Lower leg skin (tissue), 3 donors: ENCODE data around the gene RHOJ.

Experiments used
- POLR2A ChIP-seq, 2 donors: fragments of 450-650 bp; IDR thresholded peaks; one replicate each; pipeline ENCODE4 v1.6.1; 2016 to 2017; ENCODE audit warnings: antibody characterized with exemption in 2 of 2, mild to moderate bottlenecking in 1 of 2, moderate library complexity in 1 of 2
- TF ChIP-seq, protein P1 (sequence below), 3 donors: fragments of 450-650 bp; IDR thresholded peaks; one replicate each; pipeline ENCODE4 v1.5.1; 2016; ENCODE audit warnings: antibody characterized with exemption in 3 of 3, mild to moderate bottlenecking in 3 of 3, moderate library complexity in 2 of 3

DNA sequence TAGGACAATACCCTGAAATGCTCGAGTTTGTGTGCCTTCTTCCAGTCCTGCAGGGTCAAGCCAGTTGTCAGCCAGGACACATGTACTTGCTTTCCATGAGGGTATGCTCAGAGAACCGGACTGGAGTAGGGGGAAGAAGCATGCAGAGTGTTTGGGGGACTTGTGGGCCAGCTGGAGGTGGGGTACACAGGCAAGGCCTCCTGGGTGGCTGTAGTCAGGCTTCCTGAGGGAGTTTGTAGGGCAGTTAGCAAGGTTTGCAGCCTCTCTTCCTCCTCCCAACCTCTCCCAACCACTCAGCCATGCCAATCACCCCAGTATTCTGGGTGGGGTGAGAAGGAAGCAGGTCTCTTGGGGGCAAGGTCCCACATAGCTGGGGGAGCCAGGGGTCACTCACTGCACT lies 47.0 kb upstream of the RHOJ start:
- TF ChIP-seq, protein P1, sequence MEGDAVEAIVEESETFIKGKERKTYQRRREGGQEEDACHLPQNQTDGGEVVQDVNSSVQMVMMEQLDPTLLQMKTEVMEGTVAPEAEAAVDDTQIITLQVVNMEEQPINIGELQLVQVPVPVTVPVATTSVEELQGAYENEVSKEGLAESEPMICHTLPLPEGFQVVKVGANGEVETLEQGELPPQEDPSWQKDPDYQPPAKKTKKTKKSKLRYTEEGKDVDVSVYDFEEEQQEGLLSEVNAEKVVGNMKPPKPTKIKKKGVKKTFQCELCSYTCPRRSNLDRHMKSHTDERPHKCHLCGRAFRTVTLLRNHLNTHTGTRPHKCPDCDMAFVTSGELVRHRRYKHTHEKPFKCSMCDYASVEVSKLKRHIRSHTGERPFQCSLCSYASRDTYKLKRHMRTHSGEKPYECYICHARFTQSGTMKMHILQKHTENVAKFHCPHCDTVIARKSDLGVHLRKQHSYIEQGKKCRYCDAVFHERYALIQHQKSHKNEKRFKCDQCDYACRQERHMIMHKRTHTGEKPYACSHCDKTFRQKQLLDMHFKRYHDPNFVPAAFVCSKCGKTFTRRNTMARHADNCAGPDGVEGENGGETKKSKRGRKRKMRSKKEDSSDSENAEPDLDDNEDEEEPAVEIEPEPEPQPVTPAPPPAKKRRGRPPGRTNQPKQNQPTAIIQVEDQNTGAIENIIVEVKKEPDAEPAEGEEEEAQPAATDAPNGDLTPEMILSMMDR (IDR thresholded peaks at IDR 0.05): no peak
- TF ChIP-seq POLR2A (IDR thresholded peaks at IDR 0.05): no peak
